ENCODE measurements around the gene MVP.
A peak's percentile ranks its signal among the peaks of the same experiment; 100 is the strongest.
"Not testable (repeated sequence)": the region's sequence is repeated elsewhere in the genome, so short reads cannot be mapped to it uniquely, and the experiment has no call there.

The MVP gene

DNA sequence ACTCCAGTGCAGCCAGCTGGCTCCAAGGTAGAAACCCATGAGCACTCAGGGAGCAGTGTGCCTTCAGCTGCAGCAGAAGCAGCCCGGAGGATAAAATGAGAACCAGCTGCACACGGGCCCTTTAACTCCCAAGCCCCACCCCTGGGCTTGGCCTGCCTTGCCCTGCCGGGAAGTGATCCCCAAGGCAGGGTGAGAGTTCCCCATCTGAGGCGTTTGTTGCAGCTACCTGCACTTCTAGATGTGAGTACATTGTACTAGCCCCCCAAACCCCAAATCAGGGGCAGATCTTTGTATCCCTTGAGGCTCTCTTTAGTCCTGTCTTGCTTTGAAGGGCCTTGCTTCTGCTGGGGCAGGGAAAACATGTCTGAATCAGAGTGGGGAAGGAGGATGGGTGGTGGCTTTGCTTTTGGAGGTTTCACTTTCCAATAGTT, at the start of gene MVP:
TSS of gene MVP (plus strand) at position 192 of the 431 bp plus-strand sequence. CDS start 10,088 bp downstream, outside the sequence.
- DNase-seq (ENCODE audit: low read depth in 2 of 2, low spot score in 1 of 2), result no peak

- DNase-seq (ENCODE audit: low read depth in 2 of 2, low spot score in 1 of 2), result not testable (repeated sequence)
Observed at GRCh38 chr16:29772330-29772729, 47.9 kb upstream of the MVP start.

GRCh38 chr16:29774730-29775129, 45.5 kb upstream of the MVP start:
- DNase-seq (ENCODE audit: low read depth in 2 of 2, low spot score in 1 of 2), result no peak

DNA sequence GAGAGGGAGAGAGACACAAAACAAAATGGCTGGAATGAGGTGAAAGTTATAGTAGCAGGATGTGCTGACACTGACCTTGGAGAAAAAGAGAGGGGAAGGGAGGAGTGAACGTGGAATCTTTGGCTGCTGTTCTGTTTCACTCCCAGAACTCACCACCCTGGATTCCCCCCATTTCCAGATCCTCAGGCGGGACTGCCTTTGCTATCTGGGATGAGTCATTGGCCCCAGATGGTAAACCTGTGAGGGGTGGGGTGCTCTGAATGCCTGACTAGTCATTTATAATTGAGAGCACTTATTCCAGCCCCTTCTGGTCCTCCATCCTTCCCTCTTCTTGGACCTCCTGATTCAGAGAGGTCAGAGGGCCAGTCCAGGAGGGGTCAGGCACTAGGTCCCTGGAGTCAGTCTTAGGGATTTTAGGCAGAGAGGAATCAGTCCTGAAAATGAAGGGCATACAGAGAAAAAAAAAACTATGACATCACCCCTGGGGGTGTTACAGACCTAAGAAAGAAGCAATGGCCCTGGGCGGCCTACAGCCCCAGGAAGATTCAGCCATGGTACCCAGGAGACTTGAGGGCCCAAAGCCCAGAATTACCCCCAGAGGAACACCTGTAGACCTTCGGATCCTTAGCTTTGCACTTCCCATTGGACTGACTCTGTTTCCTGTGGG, 44.4 kb upstream of the MVP start:
- DNase-seq (ENCODE audit: low read depth in 2 of 2, low spot score in 1 of 2), result no peak

- no peak for DNase-seq (ENCODE audit: low read depth in 2 of 2, low spot score in 1 of 2)
Observed at GRCh38 chr16:29777576-29778350, 42.5 kb upstream of the MVP start, which contains the start of gene ZG16. Gene ZG16, plus strand, starts transcription at chr16:29778256. Its CDS starts 1,011 bp downstream, at chr16:29779267.

DNA sequence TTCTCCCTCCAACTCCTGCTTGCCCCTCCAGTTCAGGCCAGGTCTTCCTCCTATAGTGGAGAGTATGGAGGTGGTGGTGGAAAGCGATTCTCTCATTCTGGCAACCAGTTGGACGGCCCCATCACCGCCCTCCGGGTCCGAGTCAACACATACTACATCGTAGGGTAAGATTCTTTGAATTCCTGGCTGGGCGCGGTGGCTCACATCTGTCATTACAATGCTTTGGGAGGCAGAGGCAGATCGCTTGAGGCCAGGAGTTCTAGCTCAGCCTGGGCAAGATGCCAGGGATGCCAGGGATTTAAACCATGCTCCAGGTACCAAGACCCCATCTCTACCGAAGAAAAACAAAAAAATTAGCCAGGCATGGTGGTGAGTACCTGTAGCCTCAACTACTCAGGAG, 40.8 kb upstream of the MVP start:
- DNase-seq (ENCODE audit: low read depth in 2 of 2, low spot score in 1 of 2), result no peak

DNA sequence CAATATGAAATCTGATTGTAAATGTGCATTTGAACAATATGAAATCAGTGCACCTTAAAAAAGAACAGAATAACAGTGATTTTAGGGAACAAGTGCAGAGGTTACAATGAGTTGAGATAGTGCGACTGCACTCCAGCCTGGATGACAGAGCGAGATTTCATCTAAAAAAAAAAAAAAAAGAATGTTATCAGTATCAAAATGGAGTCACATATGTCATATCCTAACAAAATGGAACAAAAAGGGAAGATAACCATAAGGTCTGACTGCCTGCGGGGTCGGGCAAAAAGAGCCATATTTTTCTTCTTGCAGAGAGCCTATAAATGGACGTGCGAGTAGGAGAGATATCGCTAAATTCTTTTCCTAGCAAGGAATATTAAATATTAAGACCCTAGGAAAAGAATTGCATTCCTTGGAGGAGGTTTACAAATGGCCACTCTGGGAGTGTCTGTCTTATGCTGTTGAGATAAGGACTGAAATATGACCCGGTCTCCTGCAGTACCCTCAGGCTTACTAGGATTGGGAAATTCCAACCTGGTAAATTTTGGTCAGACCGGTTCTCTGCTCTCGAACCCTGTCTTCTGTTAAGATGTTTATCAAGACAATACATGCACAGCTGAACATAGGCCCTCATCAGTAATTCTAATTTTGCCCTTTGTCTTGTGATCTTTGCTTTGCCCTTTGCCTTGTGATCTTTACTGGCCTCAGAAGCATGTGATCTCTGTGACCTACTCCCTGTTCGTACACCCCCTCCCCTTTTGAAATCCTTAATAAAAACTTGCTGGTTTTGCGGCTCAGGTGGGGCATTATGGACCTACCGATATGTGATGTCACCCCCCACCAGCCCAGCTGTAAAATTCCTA, 36.9 kb upstream of the MVP start:
- not testable (repeated sequence) for DNase-seq (ENCODE audit: low read depth in 2 of 2, low spot score in 1 of 2)

DNA sequence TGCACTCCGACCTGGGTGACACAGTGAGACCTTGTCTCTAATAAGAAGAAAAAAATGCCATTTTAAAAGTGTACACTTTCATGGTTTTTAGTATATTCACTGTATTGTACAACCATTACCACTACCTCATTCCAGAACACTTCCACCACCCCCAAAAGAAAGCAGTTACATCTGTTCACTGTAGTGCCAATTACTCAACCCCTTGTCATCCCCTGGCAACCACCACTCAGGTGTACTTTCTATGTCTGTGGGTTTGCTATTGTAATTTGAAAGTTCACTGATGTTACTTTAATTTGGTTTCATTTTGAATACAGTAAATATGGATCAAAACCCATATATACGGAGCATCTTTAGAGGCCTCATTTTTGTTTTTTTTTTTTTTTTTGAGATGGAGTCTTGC, 36.1 kb upstream of the MVP start:
- DNase-seq (ENCODE audit: low read depth in 2 of 2, low spot score in 1 of 2), result no peak

GRCh38 chr16:29784901-29785500, 35.3 kb upstream of the MVP start:
- peak in 1 of 2 donors; percentile 58 for DNase-seq (ENCODE audit: low read depth in 2 of 2, low spot score in 1 of 2)

DNA sequence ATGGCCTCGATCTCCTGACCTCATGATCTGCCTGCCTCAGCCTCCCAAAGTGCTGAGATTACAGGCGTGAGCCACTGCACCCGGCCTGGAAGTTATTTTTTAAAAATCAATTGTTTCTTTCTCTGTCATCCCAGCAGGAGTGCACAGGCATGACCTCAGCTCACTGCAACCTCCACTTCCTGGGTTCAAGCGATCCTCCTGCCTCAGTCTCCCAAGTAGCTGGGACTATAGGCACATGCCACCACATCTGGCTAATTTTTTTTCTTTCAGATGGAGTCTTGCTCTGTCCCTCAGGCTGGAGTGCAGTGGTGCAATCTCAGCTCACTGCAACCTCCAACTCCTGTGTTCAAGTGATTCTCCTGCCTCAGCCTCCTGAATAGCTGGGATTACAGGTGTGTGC, 33.1 kb upstream of the MVP start:
- not testable (repeated sequence) for DNase-seq (ENCODE audit: low read depth in 2 of 2, low spot score in 1 of 2)

DNA sequence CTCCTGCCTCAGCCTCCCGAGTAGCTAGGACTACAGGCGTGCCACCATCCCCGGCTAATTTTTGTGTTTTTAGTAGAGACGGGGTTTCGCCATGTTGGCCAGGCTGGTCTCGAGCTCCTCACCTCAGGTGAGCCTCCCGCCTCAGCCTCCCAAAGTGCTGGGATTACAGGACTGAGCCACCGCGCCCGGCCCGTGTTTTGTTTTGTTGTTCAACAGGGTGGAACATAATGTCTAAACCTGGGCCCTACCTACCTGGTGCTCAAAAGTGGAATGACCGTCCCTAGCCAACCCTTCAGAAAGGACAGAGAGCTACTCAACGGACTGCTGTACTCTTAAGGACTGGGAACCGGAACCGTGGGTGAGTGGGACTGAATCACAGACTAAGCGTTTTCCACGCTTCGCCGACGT, 30.5 kb upstream of the MVP start:
- DNase-seq (ENCODE audit: low read depth in 2 of 2, low spot score in 1 of 2), result no peak

DNA sequence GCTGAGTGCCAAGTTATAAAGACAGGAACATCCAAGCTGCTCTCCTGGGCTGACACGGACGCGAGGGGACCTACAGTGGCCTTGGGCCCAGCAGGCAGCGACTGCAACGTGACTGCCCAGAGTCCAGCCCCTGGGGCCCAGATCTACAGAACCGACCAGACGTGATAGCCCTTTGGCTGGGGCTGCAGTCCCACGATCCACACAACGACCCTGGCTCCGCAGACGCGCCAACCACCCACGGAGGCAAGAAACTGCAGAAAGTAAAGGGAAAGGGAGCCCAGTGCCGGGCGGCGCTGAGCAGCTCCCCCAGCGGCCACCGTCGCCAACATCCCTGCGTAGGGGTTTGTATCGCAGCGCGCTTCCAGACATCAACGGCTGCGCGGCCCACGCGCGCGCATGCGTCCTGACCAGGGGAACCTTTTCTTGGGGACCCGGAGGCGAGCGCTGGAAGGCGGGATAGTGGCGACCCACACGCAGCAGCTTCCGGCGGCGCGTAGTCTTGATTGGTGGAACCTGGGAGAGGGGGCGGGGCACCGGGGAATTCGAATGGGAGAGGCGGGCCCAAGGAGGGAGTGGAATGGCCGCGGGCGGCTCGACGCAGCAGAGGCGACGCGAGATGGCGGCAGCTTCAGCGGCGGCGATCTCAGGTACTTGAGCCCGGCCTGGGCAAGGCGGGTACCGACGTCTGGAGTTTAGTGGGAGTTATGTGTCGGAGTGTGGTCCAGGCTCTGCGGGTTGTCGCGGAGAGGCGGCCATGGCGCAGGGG, 29.9 kb upstream of the MVP start, which contains the start of gene KIF22:
TSS of gene KIF22 (plus strand) at position 569 of the 766 bp plus-strand sequence. CDS start at position 578, 9 bp downstream.
- DNase-seq (ENCODE audit: low read depth in 2 of 2, low spot score in 1 of 2), result peak; percentile 100

- DNase-seq (ENCODE audit: low read depth in 2 of 2, low spot score in 1 of 2), result no peak
Observed at GRCh38 chr16:29790949-29791844, 29.1 kb upstream of the MVP start.

GRCh38 chr16:29791845-29792807, 28.1 kb upstream of the MVP start:
- no peak for DNase-seq (ENCODE audit: low read depth in 2 of 2, low spot score in 1 of 2)

DNA sequence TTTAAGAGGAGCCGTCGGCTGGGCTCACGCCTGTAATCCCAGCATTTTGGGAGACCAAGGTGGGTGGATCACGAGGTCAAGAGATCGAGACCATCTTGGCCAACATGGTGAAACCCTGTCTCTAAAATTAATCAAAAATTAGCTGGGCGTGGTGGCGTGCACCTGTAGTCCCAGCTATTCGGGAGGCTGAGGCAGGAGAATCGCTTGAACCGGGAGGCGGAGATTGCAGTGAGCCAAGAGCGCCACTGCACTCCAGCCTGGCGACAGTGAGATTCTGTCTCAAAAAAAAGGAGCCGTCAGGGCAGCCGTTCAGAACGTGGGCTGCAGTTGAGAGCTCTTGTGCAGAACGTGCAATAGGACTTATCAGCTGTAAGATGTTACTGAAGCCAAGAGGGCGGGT, 27.1 kb upstream of the MVP start:
- DNase-seq (ENCODE audit: low read depth in 2 of 2, low spot score in 1 of 2), result not testable (repeated sequence)

DNA sequence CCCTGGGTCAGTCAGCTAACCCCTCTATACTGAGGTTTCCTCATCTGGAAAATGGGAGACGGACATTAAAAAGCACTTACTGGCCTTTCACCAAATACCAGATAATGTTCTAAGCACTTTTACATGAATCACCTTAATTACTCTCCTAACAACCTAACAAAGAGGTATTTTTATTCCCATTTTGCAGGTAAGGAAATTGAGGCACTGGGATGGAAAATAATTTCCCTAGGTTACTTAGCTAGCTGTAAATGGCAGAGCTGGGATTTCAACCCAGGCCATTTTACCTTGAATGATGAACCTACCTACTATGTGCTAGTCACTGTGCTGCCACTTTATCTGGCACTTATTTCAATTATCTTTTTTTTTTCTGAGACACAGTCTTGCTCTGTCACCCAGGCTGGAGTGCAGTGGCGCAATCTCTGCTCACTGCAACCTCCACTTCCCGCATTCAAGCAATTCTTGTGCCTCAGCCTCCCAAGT, 26.0 kb upstream of the MVP start:
- DNase-seq (ENCODE audit: low read depth in 2 of 2, low spot score in 1 of 2), result no peak

DNA sequence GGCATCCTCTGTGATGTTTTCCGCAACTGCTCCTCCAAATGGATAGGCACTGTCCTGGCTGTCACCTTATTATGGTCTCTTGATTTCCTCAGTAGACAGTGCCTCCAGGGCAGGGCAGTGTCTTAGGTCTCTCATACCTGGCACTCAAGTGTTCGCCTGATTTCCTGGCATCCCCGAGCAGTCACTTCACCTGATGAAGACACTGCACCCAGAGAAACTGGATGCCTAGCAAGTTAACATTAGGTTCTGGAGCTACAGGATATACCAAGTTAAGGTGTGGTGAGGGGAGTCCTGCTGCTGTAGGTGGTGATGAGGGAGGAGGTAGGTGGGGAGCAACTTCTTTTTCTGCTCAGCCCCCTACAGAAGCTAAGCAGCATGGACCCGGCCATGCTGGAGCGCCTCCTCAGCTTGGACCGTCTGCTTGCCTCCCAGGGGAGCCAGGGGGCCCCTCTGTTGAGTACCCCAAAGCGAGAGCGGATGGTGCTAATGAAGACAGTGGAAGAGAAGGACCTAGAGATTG, 17.8 kb upstream of the MVP start:
- no peak for DNase-seq (ENCODE audit: low read depth in 2 of 2, low spot score in 1 of 2)

- no peak for DNase-seq (ENCODE audit: low read depth in 2 of 2, low spot score in 1 of 2)
Observed at GRCh38 chr16:29804020-29804419, 16.2 kb upstream of the MVP start.
